SK-N-MC (cell line): ENCODE data around the gene PTPA.

Experiments used
- EZH2 ChIP-seq: fragments of 200-600 bp; sonication (generic); IDR thresholded peaks from one replicate; pipeline ENCODE4 v1.6.1; 2017; ENCODE audit warnings: antibody characterized with exemption
- POLR2AphosphoS5 ChIP-seq: IDR thresholded peaks from 2 replicates; pipeline ENCODE4 v1.6.1; 2012; ENCODE audit warnings: mild to moderate bottlenecking, low read depth, low read length, borderline replicate concordance

GRCh38 chr9:129068990-129069861 lies 42.0 kb upstream of the PTPA start:
- TF ChIP-seq POLR2AphosphoS5 (no peak), EZH2 (no peak)
